ENCODE measurements around the gene PDZD4. TPM values are rescaled to one million over a fixed set of nuclear protein-coding genes. Genes with fewer than 3 reads are reported as not detected.
A peak's percentile ranks its signal among the peaks of the same experiment; 100 is the strongest.

PDZD4 gene
- polyA plus RNA-seq, 1 of the 3 experiments (the other 2 are of a cell fraction) = 1.9 TPM

GRCh38 chrX:153871451-153871850, 41.1 kb upstream of the PDZD4 start:
- Histone ChIP-seq H2AFZ (ENCODE audit: low read depth) (no peak overlapping the region), H3K27ac (ENCODE audit: low read depth in 2 of 2, low read length in 1 of 2) (no peak overlapping the region), H3K4me3 (ENCODE audit: low read depth in 2 of 2, low read length in 1 of 2) (no peak overlapping the region), H3K36me3 (replicated peaks in 1 of 2; ENCODE audit: control insufficient read depth in 1 of 2, insufficient read depth in 2 of 2, low read length in 1 of 2) (no peaks in the 10 kb centered on the region), H3K4me1 (ENCODE audit: control insufficient read depth in 1 of 2, insufficient read depth in 2 of 2, low read depth in 1 of 2, low read length in 1 of 2) (peaks cover 0 to 38% of the 10 kb centered on the region in 2 experiments; a peak in 1 of 4 replicates), H3F3A (replicated peaks; ENCODE audit: insufficient read depth) (no peaks in the 10 kb centered on the region), H4K20me1 (ENCODE audit: insufficient read depth) (peaks cover 7% of the 10 kb centered on the region; the same call in 1 of the 2 replicates), H3K9me3 (no peaks in the 10 kb centered on the region), H3K79me2 (ENCODE audit: insufficient read depth) (no peaks in the 10 kb centered on the region), H3K4me2 (no peak overlapping the region), H3K9me2 (no peaks in the 10 kb centered on the region), H3K27me3 (ENCODE audit: insufficient read depth) (no peaks in the 10 kb centered on the region), H3K9ac (no peak overlapping the region)
- CTCF ChIA-PET = interaction anchor here (0.8 to 1.9 kb wide), 5 partner anchors 19 to 82 kb away, joined by 3 to 6 read pairs (median 5); no protein-coding TSS in a partner anchor
- DNase-seq = peak; percentile 65
- POLR2A ChIA-PET = no interaction called here
- WGBS (ENCODE audit: low lambda C conversion rate) = 38% methylated on average over 6 of the region's 6 CpGs
- TF ChIP-seq RXRA (IDR thresholded peaks at IDR 0.05; ENCODE audit: borderline replicate concordance, low read depth) (no peak), GATA2 (CRISPR knock-in tag; IDR thresholded peaks at IDR 0.05) (no peak), TCF12 (IDR thresholded peaks at IDR 0.05) (no peak), EZH2phosphoT487 (IDR thresholded peaks at IDR 0.05; ENCODE audit: borderline replicate concordance, low read depth) (no peak), CHD2 (IDR thresholded peaks at IDR 0.05; ENCODE audit: low read length, partially characterized antibody) (no peak), RAD21 (IDR thresholded peaks at IDR 0.05; ENCODE audit: low read length) (no peak), PBX3 (IDR thresholded peaks at IDR 0.05) (no peak), TEAD4 (IDR thresholded peaks at IDR 0.05; ENCODE audit: borderline replicate concordance, insufficient read depth) (no peak), FOXM1 (IDR thresholded peaks at IDR 0.05; ENCODE audit: low read depth) (no peak), ELF1 (IDR thresholded peaks at IDR 0.05) (no peak), MXI1 (IDR thresholded peaks at IDR 0.05; ENCODE audit: low read depth, low read length) (no peak), IRF3 (IDR thresholded peaks at IDR 0.05; ENCODE audit: low read depth, low read length) (no peak)

GRCh38 chrX:153870791-153871360, 40.5 kb upstream of the PDZD4 start:
- Histone ChIP-seq H3K4me2 (no peak overlapping the region), H4K20me1 (ENCODE audit: insufficient read depth) (peaks cover 7% of the 10 kb centered on the region; the same call in 1 of the 2 replicates), H3K9ac (no peak overlapping the region), H3K36me3 (replicated peaks in 1 of 2; ENCODE audit: control insufficient read depth in 1 of 2, insufficient read depth in 2 of 2, low read length in 1 of 2) (no peaks in the 10 kb centered on the region), H3K27me3 (ENCODE audit: insufficient read depth) (no peaks in the 10 kb centered on the region), H3K27ac (ENCODE audit: low read depth in 2 of 2, low read length in 1 of 2) (no peak overlapping the region), H3K79me2 (ENCODE audit: insufficient read depth) (no peaks in the 10 kb centered on the region), H2AFZ (ENCODE audit: low read depth) (no peak overlapping the region), H3K9me2 (no peaks in the 10 kb centered on the region), H3F3A (replicated peaks; ENCODE audit: insufficient read depth) (no peaks in the 10 kb centered on the region), H3K4me3 (ENCODE audit: low read depth in 2 of 2, low read length in 1 of 2) (no peak overlapping the region), H3K9me3 (no peaks in the 10 kb centered on the region), H3K4me1 (ENCODE audit: control insufficient read depth in 1 of 2, insufficient read depth in 2 of 2, low read depth in 1 of 2, low read length in 1 of 2) (peaks cover 0 to 35% of the 10 kb centered on the region in 2 experiments; a peak in 1 of 4 replicates)
- POLR2A ChIA-PET = no interaction called here
- WGBS (ENCODE audit: low lambda C conversion rate) = 30% methylated on average over 11 of the region's 21 CpGs
- peak; percentile 60 for DNase-seq
- CTCF ChIA-PET = interaction anchor here (1.4 to 1.6 kb wide), 4 partner anchors 30 to 83 kb away, joined by 3 to 6 read pairs (median 4); no protein-coding TSS in a partner anchor
- TF ChIP-seq GABPA (IDR thresholded peaks at IDR 0.05; ENCODE audit: low read depth) (no peak), USF1 (IDR thresholded peaks at IDR 0.05; ENCODE audit: borderline replicate concordance, low read depth) (no peak), FOSL2 (IDR thresholded peaks at IDR 0.05; ENCODE audit: borderline replicate concordance, low read depth) (no peak), YY1 (IDR thresholded peaks at IDR 0.05; ENCODE audit: low read depth) (no peak), NFIC (IDR thresholded peaks at IDR 0.05; ENCODE audit: borderline replicate concordance) (no peak), TAF1 (IDR thresholded peaks at IDR 0.05; ENCODE audit: borderline replicate concordance, low read depth, low read length) (no peak), SMC3 (IDR thresholded peaks at IDR 0.05; ENCODE audit: low read depth, low read length) (no peak), SIN3A (IDR thresholded peaks at IDR 0.05; ENCODE audit: borderline replicate concordance, low read depth, low read length) (no peak), JUND (IDR thresholded peaks at IDR 0.05) (no peak), EP300 (IDR thresholded peaks at IDR 0.05; ENCODE audit: borderline replicate concordance in 1 of 2, low read depth in 1 of 2, low read length in 1 of 2) (no peak), EZH2phosphoT487 (IDR thresholded peaks at IDR 0.05; ENCODE audit: borderline replicate concordance, low read depth) (no peak), GATA2 (CRISPR knock-in tag; IDR thresholded peaks at IDR 0.05) (no peak), MEF2A (IDR thresholded peaks at IDR 0.05; ENCODE audit: borderline replicate concordance, low read depth) (no peak), FOXJ3 (CRISPR knock-in tag; IDR thresholded peaks at IDR 0.05) (no peak), RXRA (IDR thresholded peaks at IDR 0.05; ENCODE audit: borderline replicate concordance, low read depth) (no peak), RAD21 (IDR thresholded peaks at IDR 0.05; ENCODE audit: low read length) (no peak), MAX (IDR thresholded peaks at IDR 0.05; ENCODE audit: low read depth) (no peak)
